ENCODE results near the gene RAX2. TPM values are rescaled to one million over a fixed set of nuclear protein-coding genes. Genes with fewer than 3 reads are reported as not detected.

Gene RAX2
- total RNA-seq, 1 experiment from 2014 or later = not detected

GRCh38 chr19:3720349-3720917, 51.6 kb downstream of the RAX2 start:
- CTCF ChIA-PET = interaction anchor here (0.6 to 1.0 kb wide), 3 partner anchors 10 to 42 kb away, joined by 4 read pairs; partner anchors contain the start of gene MRPL54
- Histone ChIP-seq H3K36me3 (ENCODE audit: control insufficient read depth, insufficient read depth, low read length) (no peaks in the 10 kb centered on the region), H3K4me1 (peaks cover 36% of the 10 kb centered on the region), H3K27me3 (replicated peaks; ENCODE audit: control insufficient read depth, insufficient read depth, low read length) (no peaks in the 10 kb centered on the region), H3K9me3 (no peaks in the 10 kb centered on the region), H3K4me3 (ENCODE audit: low read depth, low read length) (peak overlapping the region; percentile 57)
- Mint-ChIP-seq H3K4me1 (ENCODE audit: low read depth, unreplicated experiment) (no peaks in the 10 kb centered on the region), H3K36me3 (ENCODE audit: insufficient read depth, unreplicated experiment) (peaks cover 14% of the 10 kb centered on the region), H3K9me3 (ENCODE audit: unreplicated experiment) (no peaks in the 10 kb centered on the region), H3K4me3 (ENCODE audit: unreplicated experiment) (peak overlapping the region; percentile 87), H3K27ac (ENCODE audit: unreplicated experiment) (peak overlapping the region; percentile 93), H3K27me3 (ENCODE audit: insufficient read depth, unreplicated experiment) (no peaks in the 10 kb centered on the region)
- POLR2A ChIA-PET = interaction anchor here (0.6 to 3.2 kb wide), 5 partner anchors 10 to 346 kb away, joined by 3 to 23 read pairs (median 3); partner anchors contain the start of genes MRPL54 and ZBTB7A
- DNase-seq = peak; percentile 93 to 97
- BruUV-seq (replicated peaks) = no TSS peak
- intact Hi-C loops (cut with micrococcal nuclease; ENCODE audit: unreplicated experiment) = loop anchor here (1.0 to 5.0 kb wide), 3 partner anchors 12 to 53 kb away; partner anchors contain the start of genes MRPL54 and TJP3
- TF ChIP-seq, protein P1, sequence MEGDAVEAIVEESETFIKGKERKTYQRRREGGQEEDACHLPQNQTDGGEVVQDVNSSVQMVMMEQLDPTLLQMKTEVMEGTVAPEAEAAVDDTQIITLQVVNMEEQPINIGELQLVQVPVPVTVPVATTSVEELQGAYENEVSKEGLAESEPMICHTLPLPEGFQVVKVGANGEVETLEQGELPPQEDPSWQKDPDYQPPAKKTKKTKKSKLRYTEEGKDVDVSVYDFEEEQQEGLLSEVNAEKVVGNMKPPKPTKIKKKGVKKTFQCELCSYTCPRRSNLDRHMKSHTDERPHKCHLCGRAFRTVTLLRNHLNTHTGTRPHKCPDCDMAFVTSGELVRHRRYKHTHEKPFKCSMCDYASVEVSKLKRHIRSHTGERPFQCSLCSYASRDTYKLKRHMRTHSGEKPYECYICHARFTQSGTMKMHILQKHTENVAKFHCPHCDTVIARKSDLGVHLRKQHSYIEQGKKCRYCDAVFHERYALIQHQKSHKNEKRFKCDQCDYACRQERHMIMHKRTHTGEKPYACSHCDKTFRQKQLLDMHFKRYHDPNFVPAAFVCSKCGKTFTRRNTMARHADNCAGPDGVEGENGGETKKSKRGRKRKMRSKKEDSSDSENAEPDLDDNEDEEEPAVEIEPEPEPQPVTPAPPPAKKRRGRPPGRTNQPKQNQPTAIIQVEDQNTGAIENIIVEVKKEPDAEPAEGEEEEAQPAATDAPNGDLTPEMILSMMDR (IDR thresholded peaks at IDR 0.05; ENCODE audit: insufficient read depth in 1 of 2, low read depth in 1 of 2, low read length in 1 of 2, severe bottlenecking in 1 of 2, unreplicated experiment in 1 of 2) = no peak

- H3K27ac Mint-ChIP-seq (ENCODE audit: unreplicated experiment) = peak overlapping the region; percentile 93
- no peak for DNase-seq
- H3K9me3 ChIP-seq = no peaks in the 10 kb centered on the region
- BruUV-seq (replicated peaks) = TSS peak; percentile 69
- TF ChIP-seq, protein P1 (IDR thresholded peaks at IDR 0.05; ENCODE audit: insufficient read depth in 1 of 2, low read depth in 1 of 2, low read length in 1 of 2, severe bottlenecking in 1 of 2, unreplicated experiment in 1 of 2) = no peak
- no peak overlapping the region for H3K4me3 ChIP-seq (ENCODE audit: low read depth, low read length)
- CTCF ChIA-PET = interaction anchor here (1.0 kb wide), 1 partner anchor 43 kb away, joined by 4 read pairs; the partner anchor contains the start of gene MRPL54
- no peaks in the 10 kb centered on the region for H3K9me3 Mint-ChIP-seq (ENCODE audit: unreplicated experiment)
- H3K4me3 Mint-ChIP-seq (ENCODE audit: unreplicated experiment) = peak overlapping the region; percentile 87
- peaks cover 14% of the 10 kb centered on the region for H3K36me3 Mint-ChIP-seq (ENCODE audit: insufficient read depth, unreplicated experiment)
- POLR2A ChIA-PET = interaction anchor here (0.6 to 3.2 kb wide), 4 partner anchors 10 to 347 kb away, joined by 3 to 23 read pairs (median 8); partner anchors contain the start of genes MRPL54 and ZBTB7A
- H3K4me1 Mint-ChIP-seq (ENCODE audit: low read depth, unreplicated experiment) = no peaks in the 10 kb centered on the region
- no peaks in the 10 kb centered on the region for H3K36me3 ChIP-seq (ENCODE audit: control insufficient read depth, insufficient read depth, low read length)
- no peaks in the 10 kb centered on the region for H3K27me3 ChIP-seq (replicated peaks; ENCODE audit: control insufficient read depth, insufficient read depth, low read length)
- intact Hi-C loops (cut with micrococcal nuclease; ENCODE audit: unreplicated experiment) = loop anchor here (1.0 to 5.0 kb wide), 3 partner anchors 12 to 53 kb away; partner anchors contain the start of genes MRPL54 and TJP3
- H3K27me3 Mint-ChIP-seq (ENCODE audit: insufficient read depth, unreplicated experiment) = no peaks in the 10 kb centered on the region
- H3K4me1 ChIP-seq = peaks cover 36% of the 10 kb centered on the region
Measured at GRCh38 chr19:3719868-3720267, 52.2 kb downstream of the RAX2 start.

Other genes starting within 250 kb of the RAX2 start
- gene TEKTIP1, start 233.1 kb downstream of the RAX2 start, total RNA-seq (2022) = 1.5 and 1.9 TPM in 2 replicates
- 60.6 and 61.7 TPM in 2 replicates for gene MFSD12, start 214.6 kb downstream of the RAX2 start, total RNA-seq (2022)
- 33.9 and 34.5 TPM in 2 replicates for gene HMG20B, start 199.3 kb downstream of the RAX2 start, total RNA-seq (2022)
- gene GIPC3, start 186.8 kb downstream of the RAX2 start, total RNA-seq (2022) = not detected in 2 replicates
- gene TBXA2R, start 165.4 kb downstream of the RAX2 start, total RNA-seq (2022) = 0.11 TPM in 1 of 2 replicates, not detected in the other
- gene CACTIN, start 145.4 kb downstream of the RAX2 start, total RNA-seq (2022) = 32.2 and 33.9 TPM in 2 replicates
- gene PIP5K1C, start 71.8 kb downstream of the RAX2 start, total RNA-seq (2022) = 24.5 and 27.0 TPM in 2 replicates
- gene TJP3, start 63.8 kb downstream of the RAX2 start, total RNA-seq (2022) = 79.3 and 83.6 TPM in 2 replicates
- gene APBA3, start 10.5 kb downstream of the RAX2 start, total RNA-seq (2022) = 22.1 and 23.5 TPM in 2 replicates
- gene MRPL54, start 9.5 kb downstream of the RAX2 start, total RNA-seq (2022) = 46.4 and 54.5 TPM in 2 replicates
- gene MATK, start 14.2 kb upstream of the RAX2 start, total RNA-seq (2022) = 0.29 and 0.72 TPM in 2 replicates
- not detected in 2 replicates for gene ZFR2, start 96.8 kb upstream of the RAX2 start, total RNA-seq (2022)
- gene ATCAY, start 108.5 kb upstream of the RAX2 start, total RNA-seq (2022) = not detected in 2 replicates
- gene NMRK2, start 160.8 kb upstream of the RAX2 start, total RNA-seq (2022) = not detected in 2 replicates
- gene DAPK3, start 198.9 kb upstream of the RAX2 start, total RNA-seq (2022) = 58.6 and 66.4 TPM in 2 replicates
- gene EEF2, start 213.2 kb upstream of the RAX2 start, total RNA-seq (2022) = 2,154 and 2,157 TPM in 2 replicates
- 43.3 and 45.7 TPM in 2 replicates for gene PIAS4, start 235.5 kb upstream of the RAX2 start, total RNA-seq (2022)

Measured in Caco-2 (cell line).